OCI-LY7 (cell line): ENCODE measurements around the gene ZNF212. TPM values are rescaled to one million over a fixed set of nuclear protein-coding genes. Genes with fewer than 3 reads are reported as not detected.
"Not testable (repeated sequence)": the region's sequence is repeated elsewhere in the genome, so short reads cannot be mapped to it uniquely, and the experiment has no call there.

ENCODE experiments used
- BruUV-seq: library from RNA; stranded (reverse); fragments of 400-500 nt; replicated peaks from 2 replicates; lab custom pipeline; 2021; lab: Mats Ljungman, UMichigan
- CTCF ChIA-PET: fragments of 300-600 bp; sonication (Branson Sonifier 250); formaldehyde crosslinking; loops from one replicate; lab custom pipeline; 2022; ENCODE audit warnings: antibody characterized with exemption; ENCODE audit not compliant: unreplicated experiment; lab: Charles Lee
- POLR2A ChIA-PET: fragments of 300-600 bp; sonication (Branson Sonifier 250); formaldehyde crosslinking; loops from one replicate; lab custom pipeline; 2022; ENCODE audit warnings: antibody characterized with exemption; lab: Charles Lee
- DNase-seq: peaks from one replicate; pipeline ENCODE4 v3.0.0-alpha.2; 2015; ENCODE audit warnings: low spot score
- H2AFZ ChIP-seq: fragments of 200-600 bp; sonication (generic), shearing (Covaris generic); 2 replicates; pipeline ENCODE4 v1.6.1; 2014; ENCODE audit warnings: mild to moderate bottlenecking, antibody characterized with exemption, low read length, moderate library complexity
- H3K27ac ChIP-seq: fragments of 200-600 bp; sonication (generic); 2 replicates; pipeline ENCODE4 v1.5.1; 2014; ENCODE audit warnings: mixed run types, low read depth, mild to moderate bottlenecking, moderate library complexity, low read length, inconsistent platforms; ENCODE audit not compliant: poor library complexity, severe bottlenecking
- H3K36me3 ChIP-seq: fragments of 200-600 bp; sonication (generic); 2 replicates; pipeline ENCODE4 v1.6.1; 2014; ENCODE audit warnings: mild to moderate bottlenecking, antibody characterized with exemption, low read length, moderate library complexity, mixed read lengths; ENCODE audit not compliant: insufficient read depth
- H3K4me1 ChIP-seq: fragments of 200-600 bp; sonication (generic); 2 replicates; pipeline ENCODE4 v1.5.1; 2014; ENCODE audit warnings: mild to moderate bottlenecking, low read length; ENCODE audit not compliant: insufficient read depth, poor library complexity, severe bottlenecking
- H3K4me2 ChIP-seq: fragments of 200-600 bp; sonication (generic); 2 replicates; pipeline ENCODE4 v1.6.1; 2014; ENCODE audit warnings: mild to moderate bottlenecking, low read length
- H3K4me3 ChIP-seq: fragments of 200-600 bp; sonication (generic); 2 replicates; pipeline ENCODE4 v1.5.1; 2014; ENCODE audit warnings: mild to moderate bottlenecking, low read depth, low read length; ENCODE audit not compliant: poor library complexity, severe bottlenecking
- H3K79me2 ChIP-seq: fragments of 200-600 bp; sonication (generic); 2 replicates; pipeline ENCODE4 v1.6.1; 2016; ENCODE audit warnings: low read depth, mild to moderate bottlenecking, low read length, moderate library complexity, mixed read lengths; ENCODE audit not compliant: insufficient read depth
- H3K9me2 ChIP-seq: fragments of 200-600 bp; sonication (generic); 2 replicates; pipeline ENCODE4 v1.6.1; 2016; ENCODE audit warnings: mild to moderate bottlenecking, low read length, mixed read lengths; ENCODE audit not compliant: insufficient read depth
- H3K9me3 ChIP-seq: fragments of 200-600 bp; sonication (generic); 2 replicates; pipeline ENCODE4 v1.6.1; 2014; ENCODE audit warnings: mild to moderate bottlenecking, mixed run types, low read length, mixed read lengths
- H4K20me1 ChIP-seq: fragments of 200-600 bp; sonication (generic); 2 replicates; pipeline ENCODE4 v1.6.1; 2014; ENCODE audit warnings: mild to moderate bottlenecking, antibody characterized with exemption, low read length, moderate library complexity, mixed read lengths; ENCODE audit not compliant: insufficient read depth
- EZH2phosphoT487 ChIP-seq: fragments of 200-600 bp; sonication (generic); IDR thresholded peaks from 2 replicates; pipeline ENCODE4 v1.6.1; 2018; ENCODE audit warnings: low read depth, borderline replicate concordance, mild to moderate bottlenecking, mixed run types, antibody characterized with exemption, low read length, moderate library complexity, mixed read lengths
- intact Hi-C: fragments of 100-400 bp; cut with micrococcal nuclease; formaldehyde crosslinking; loops from one replicate; pipeline ENCODE4 v1.10.0; 2022; ENCODE audit not compliant: unreplicated experiment
- total RNA-seq, 2 experiments: library from RNA; depleted of rRNA in 1 of 2; stranded (reverse); fragments of >200 nt in 1 of 2; shearing (Covaris generic) in 1 of 2; gene quantifications; 2 replicates each; pipeline ENCODE4 v1.2.3, GENCODE V29; 2014 to 2022
- TF ChIP-seq, protein P1 (sequence below): fragments of 200-600 bp; sonication (generic); conservative IDR thresholded peaks from 2 replicates; pipeline ENCODE4 v1.5.1; 2014; ENCODE audit warnings: mild to moderate bottlenecking, antibody characterized with exemption, low read length, moderate library complexity, mixed read lengths

ZNF212 gene
- total RNA-seq, 2 experiments from 2014 or later, result 11.6 to 12.7 TPM

GRCh38 chr7:149225656-149226055, 13.8 kb upstream of the ZNF212 start:
- TF ChIP-seq EZH2phosphoT487, result no peak
- TF ChIP-seq, protein P1, sequence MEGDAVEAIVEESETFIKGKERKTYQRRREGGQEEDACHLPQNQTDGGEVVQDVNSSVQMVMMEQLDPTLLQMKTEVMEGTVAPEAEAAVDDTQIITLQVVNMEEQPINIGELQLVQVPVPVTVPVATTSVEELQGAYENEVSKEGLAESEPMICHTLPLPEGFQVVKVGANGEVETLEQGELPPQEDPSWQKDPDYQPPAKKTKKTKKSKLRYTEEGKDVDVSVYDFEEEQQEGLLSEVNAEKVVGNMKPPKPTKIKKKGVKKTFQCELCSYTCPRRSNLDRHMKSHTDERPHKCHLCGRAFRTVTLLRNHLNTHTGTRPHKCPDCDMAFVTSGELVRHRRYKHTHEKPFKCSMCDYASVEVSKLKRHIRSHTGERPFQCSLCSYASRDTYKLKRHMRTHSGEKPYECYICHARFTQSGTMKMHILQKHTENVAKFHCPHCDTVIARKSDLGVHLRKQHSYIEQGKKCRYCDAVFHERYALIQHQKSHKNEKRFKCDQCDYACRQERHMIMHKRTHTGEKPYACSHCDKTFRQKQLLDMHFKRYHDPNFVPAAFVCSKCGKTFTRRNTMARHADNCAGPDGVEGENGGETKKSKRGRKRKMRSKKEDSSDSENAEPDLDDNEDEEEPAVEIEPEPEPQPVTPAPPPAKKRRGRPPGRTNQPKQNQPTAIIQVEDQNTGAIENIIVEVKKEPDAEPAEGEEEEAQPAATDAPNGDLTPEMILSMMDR, result no peak
- Histone ChIP-seq H3K36me3 (peaks cover 13% of the 10 kb centered on the region; the same call in 1 of the 2 replicates), H3K9me3 (no peaks in the 10 kb centered on the region), H2AFZ (no peak overlapping the region), H3K4me2 (no peak overlapping the region), H3K27ac (no peak overlapping the region), H4K20me1 (no peaks in the 10 kb centered on the region), H3K79me2 (no peaks in the 10 kb centered on the region), H3K4me3 (no peak overlapping the region), H3K9me2 (no peaks in the 10 kb centered on the region), H3K4me1 (no peaks in the 10 kb centered on the region)
- POLR2A ChIA-PET, result interaction anchor here (0.6 kb wide), 1 partner anchor 100 kb away, joined by 7 read pairs; no protein-coding TSS in a partner anchor
- no peak for DNase-seq
- BruUV-seq, result no TSS peak
- CTCF ChIA-PET, result no interaction called here
- intact Hi-C loops, result no loop called here

- CTCF ChIA-PET, H4K20me1 ChIP-seq, H3K4me3 ChIP-seq, H3K27ac ChIP-seq, DNase-seq, H3K9me2 ChIP-seq, BruUV-seq, H3K36me3 ChIP-seq, H2AFZ ChIP-seq, H3K9me3 ChIP-seq, intact Hi-C loops, H3K4me2 ChIP-seq, H3K4me1 ChIP-seq, H3K79me2 ChIP-seq: not testable (repeated sequence)
- POLR2A ChIA-PET, result interaction anchor here (0.6 kb wide), 1 partner anchor 99 kb away, joined by 7 read pairs; no protein-coding TSS in a partner anchor
These were observed 13.1 kb upstream of the ZNF212 start for GRCh38 chr7:149226366-149226765.

- no peak overlapping the region for H3K4me2 ChIP-seq
- no peak for DNase-seq
- TF ChIP-seq EZH2phosphoT487, result no peak
- TF ChIP-seq, protein P1, result no peak
- H3K4me1 ChIP-seq, result no peaks in the 10 kb centered on the region
- ChIA-PET CTCF (no interaction called here), POLR2A (no interaction called here)
- peaks cover 6% of the 10 kb centered on the region; the same call in 1 of the 2 replicates for H3K36me3 ChIP-seq
- intact Hi-C loops, result no loop called here
- H4K20me1 ChIP-seq, result no peaks in the 10 kb centered on the region
- H3K27ac ChIP-seq, result no peak overlapping the region
- H3K9me2 ChIP-seq, result no peaks in the 10 kb centered on the region
- no peaks in the 10 kb centered on the region for H3K9me3 ChIP-seq
- BruUV-seq, result no TSS peak
- no peak overlapping the region for H2AFZ ChIP-seq
- no peaks in the 10 kb centered on the region for H3K79me2 ChIP-seq
- H3K4me3 ChIP-seq, result no peak overlapping the region
These were observed 12.5 kb upstream of the ZNF212 start for GRCh38 chr7:149226840-149227494.
